ENCODE data around the gene BSN. TPM values are rescaled to one million over a fixed set of nuclear protein-coding genes. Genes with fewer than 3 reads are reported as not detected.

The BSN gene
- total RNA-seq, 4 donors from 2014 or later = 0.11 to 0.19 (median 0.16) TPM

GRCh38 chr3:49652218-49652902 is 98.1 kb downstream of the BSN start:
- Histone ChIP-seq H3K27ac (no peak overlapping the region), H3K27me3 (peaks cover 0 to 13% (median 0%) of the 10 kb centered on the region in 4 donors), H3K9me3 (no peaks in the 10 kb centered on the region), H3K4me1 (peaks cover 0 to 6% (median 0%) of the 10 kb centered on the region in 3 donors), H3K4me3 (no peak overlapping the region), H3K36me3 (no peaks in the 10 kb centered on the region)
- intact Hi-C loops (cut with DNase I) = no loop called here
- 89 to 94% methylated on average over 15 to 16 of the region's 36 CpGs for WGBS, 2 donors
- no peak for DNase-seq
- TF ChIP-seq CTCF (IDR thresholded peaks at IDR 0.05) (no peak), POLR2A (IDR thresholded peaks at IDR 0.05) (no peak)

- Histone ChIP-seq H3K4me3 (no peak overlapping the region), H3K27ac (no peak overlapping the region), H3K27me3 (peaks cover 0 to 14% (median 0%) of the 10 kb centered on the region in 4 donors), H3K4me1 (peaks cover 0 to 6% (median 0%) of the 10 kb centered on the region in 3 donors), H3K9me3 (no peaks in the 10 kb centered on the region), H3K36me3 (no peaks in the 10 kb centered on the region)
- WGBS, 2 donors = 86 to 92% methylated on average over 9 to 12 of the region's 21 CpGs
- TF ChIP-seq CTCF (IDR thresholded peaks at IDR 0.05) = no peak
- no peak for TF ChIP-seq POLR2A (IDR thresholded peaks at IDR 0.05)
- intact Hi-C loops (cut with DNase I) = no loop called here
- DNase-seq = no peak
Observed at GRCh38 chr3:49652903-49653415, 98.7 kb downstream of the BSN start.

GRCh38 chr3:49653621-49654020 is 99.3 kb downstream of the BSN start:
- 70 to 90% methylated on average over 3 to 7 of the region's 8 CpGs for whole genome bisulfite sequencing, 2 donors
- Histone ChIP-seq H3K27ac (no peak overlapping the region), H3K36me3 (no peaks in the 10 kb centered on the region), H3K9me3 (no peaks in the 10 kb centered on the region), H3K27me3 (peaks cover 0 to 14% (median 0%) of the 10 kb centered on the region in 4 donors), H3K4me1 (peaks cover 0 to 6% (median 0%) of the 10 kb centered on the region in 3 donors), H3K4me3 (no peak overlapping the region)
- TF ChIP-seq POLR2A (IDR thresholded peaks at IDR 0.05) (no peak), CTCF (IDR thresholded peaks at IDR 0.05) (no peak)
- no peak for DNase-seq
- intact Hi-C loops (cut with DNase I) = no loop called here

GRCh38 chr3:49654176-49654825 is 100.0 kb downstream of the BSN start:
- no peak for DNase-seq
- intact Hi-C loops (cut with DNase I) = no loop called here
- Histone ChIP-seq H3K27ac (no peak overlapping the region), H3K36me3 (no peaks in the 10 kb centered on the region), H3K4me1 (peaks cover 0 to 6% (median 0%) of the 10 kb centered on the region in 3 donors), H3K4me3 (no peak overlapping the region), H3K27me3 (peaks cover 0 to 14% (median 0%) of the 10 kb centered on the region in 4 donors), H3K9me3 (no peaks in the 10 kb centered on the region)
- WGBS, 2 donors = 83 to 96% methylated on average over 11 to 15 of the region's 17 CpGs
- TF ChIP-seq POLR2A (IDR thresholded peaks at IDR 0.05) (no peak), CTCF (IDR thresholded peaks at IDR 0.05) (no peak)

GRCh38 chr3:49654955-49655556 is 100.8 kb downstream of the BSN start:
- peaks cover 0 to 14% (median 0%) of the 10 kb centered on the region in 4 donors for H3K27me3 ChIP-seq
- TF ChIP-seq POLR2A (IDR thresholded peaks at IDR 0.05) (no peak), CTCF (IDR thresholded peaks at IDR 0.05) (no peak)
- H3K4me3 ChIP-seq = no peak overlapping the region
- no peaks in the 10 kb centered on the region for H3K36me3 ChIP-seq
- no peak overlapping the region for H3K27ac ChIP-seq
- 0 to 40% methylated on average over 1 of the region's 10 CpGs for WGBS, 2 donors
- intact Hi-C loops (cut with DNase I) = no loop called here
- H3K4me1 ChIP-seq = peaks cover 0 to 6% (median 0%) of the 10 kb centered on the region in 3 donors
- no peak for DNase-seq
- H3K9me3 ChIP-seq = no peaks in the 10 kb centered on the region
